Sigmoid colon (tissue), 4 donors: ENCODE data around the gene NTS.

Experiments
- EP300 ChIP-seq, 4 donors: sonication (generic); formaldehyde crosslinking; IDR thresholded peaks; one replicate each; pipeline ENCODE4 v1.6.1; 2017; ENCODE audit warnings: antibody characterized with exemption in 4 of 4
- POLR2A ChIP-seq, 2 donors: fragments of 450-650 bp; IDR thresholded peaks; one replicate each; pipeline ENCODE4 v1.6.1; 2016; ENCODE audit warnings: antibody characterized with exemption in 2 of 2, mild to moderate bottlenecking in 2 of 2, moderate library complexity in 2 of 2
- POLR2AphosphoS5 ChIP-seq, 4 donors: sonication (generic); formaldehyde crosslinking; IDR thresholded peaks; one replicate each; pipeline ENCODE4 v1.6.1; 2017; ENCODE audit warnings: antibody characterized with exemption in 4 of 4
- TF ChIP-seq, protein P1 (sequence below), 4 experiments: fragments of 450-650 bp in 3 of 4; fragments of 200-600 bp in 1 of 4; IDR thresholded peaks; one replicate each; pipeline ENCODE4 v1.5.1; 2016 to 2019; ENCODE audit warnings: antibody characterized with exemption in 4 of 4, mild to moderate bottlenecking in 3 of 4, moderate library complexity in 2 of 4

DNA sequence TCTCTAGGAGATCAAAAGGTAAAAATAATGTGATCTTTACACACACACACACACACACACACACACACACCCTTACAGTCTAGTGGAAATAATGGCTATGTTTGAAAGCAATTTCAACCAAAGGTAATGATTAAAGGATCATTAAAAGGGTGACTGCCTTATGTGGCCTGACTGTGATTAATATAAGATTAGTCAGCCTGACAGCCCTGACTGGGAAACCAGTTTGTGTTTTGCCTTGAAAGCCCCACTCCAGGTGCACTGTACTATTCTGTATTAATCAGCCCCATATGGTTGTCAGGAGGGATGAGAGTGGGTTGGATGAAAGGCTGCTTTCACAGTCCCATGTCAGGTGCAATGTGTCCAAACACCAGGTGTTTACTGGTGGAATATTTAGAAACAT is 48.3 kb upstream of the NTS start:
- TF ChIP-seq, protein P1, sequence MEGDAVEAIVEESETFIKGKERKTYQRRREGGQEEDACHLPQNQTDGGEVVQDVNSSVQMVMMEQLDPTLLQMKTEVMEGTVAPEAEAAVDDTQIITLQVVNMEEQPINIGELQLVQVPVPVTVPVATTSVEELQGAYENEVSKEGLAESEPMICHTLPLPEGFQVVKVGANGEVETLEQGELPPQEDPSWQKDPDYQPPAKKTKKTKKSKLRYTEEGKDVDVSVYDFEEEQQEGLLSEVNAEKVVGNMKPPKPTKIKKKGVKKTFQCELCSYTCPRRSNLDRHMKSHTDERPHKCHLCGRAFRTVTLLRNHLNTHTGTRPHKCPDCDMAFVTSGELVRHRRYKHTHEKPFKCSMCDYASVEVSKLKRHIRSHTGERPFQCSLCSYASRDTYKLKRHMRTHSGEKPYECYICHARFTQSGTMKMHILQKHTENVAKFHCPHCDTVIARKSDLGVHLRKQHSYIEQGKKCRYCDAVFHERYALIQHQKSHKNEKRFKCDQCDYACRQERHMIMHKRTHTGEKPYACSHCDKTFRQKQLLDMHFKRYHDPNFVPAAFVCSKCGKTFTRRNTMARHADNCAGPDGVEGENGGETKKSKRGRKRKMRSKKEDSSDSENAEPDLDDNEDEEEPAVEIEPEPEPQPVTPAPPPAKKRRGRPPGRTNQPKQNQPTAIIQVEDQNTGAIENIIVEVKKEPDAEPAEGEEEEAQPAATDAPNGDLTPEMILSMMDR (IDR thresholded peaks at IDR 0.05) = no peak
- TF ChIP-seq POLR2A (IDR thresholded peaks at IDR 0.05) (no peak), POLR2AphosphoS5 (IDR thresholded peaks at IDR 0.05) (no peak), EP300 (IDR thresholded peaks at IDR 0.05) (no peak)
